HG02840 (cell line): ENCODE measurements around the gene HMG20B.

Experiments
- ATAC-seq: cut with Tn5 transposase; IDR thresholded peaks from one replicate; pipeline ENCODE4 v1.9.1; 2021; ENCODE audit warnings: mild to moderate bottlenecking, moderate library complexity, moderate number of reproducible peaks; ENCODE audit not compliant: unreplicated experiment, low FRiP score

HMG20B gene

GRCh38 chr19:3604987-3605343, 32.2 kb downstream of the HMG20B start:
- ATAC-seq, result no peak

GRCh38 chr19:3605361-3605760, 32.6 kb downstream of the HMG20B start:
- no peak for ATAC-seq

GRCh38 chr19:3605770-3606169, 33.0 kb downstream of the HMG20B start:
- no peak for ATAC-seq

GRCh38 chr19:3606174-3606689, 33.5 kb downstream of the HMG20B start:
- no peak for ATAC-seq

GRCh38 chr19:3606690-3607289, 34.0 kb downstream of the HMG20B start, which contains the start of gene TBXA2R:
Gene TBXA2R, minus strand, starts transcription at chr19:3606875. Its CDS starts 6,241 bp downstream, at chr19:3600634.
- ATAC-seq, result no peak

- no peak for ATAC-seq
Measured at GRCh38 chr19:3607303-3608078, 34.7 kb downstream of the HMG20B start.

- ATAC-seq, result no peak
Measured at GRCh38 chr19:3608079-3608641, 35.4 kb downstream of the HMG20B start.

- no peak for ATAC-seq
Measured at GRCh38 chr19:3608750-3609322, 36.1 kb downstream of the HMG20B start.

GRCh38 chr19:3609779-3610719, 37.3 kb downstream of the HMG20B start:
- ATAC-seq, result no peak

GRCh38 chr19:3610745-3611717, 38.3 kb downstream of the HMG20B start:
- no peak for ATAC-seq

- no peak for ATAC-seq
Measured at GRCh38 chr19:3611841-3612240, 39.1 kb downstream of the HMG20B start.

- no peak for ATAC-seq
Measured at GRCh38 chr19:3612330-3612729, 39.6 kb downstream of the HMG20B start.

- no peak for ATAC-seq
Measured at GRCh38 chr19:3612901-3613741, 40.4 kb downstream of the HMG20B start.

GRCh38 chr19:3613818-3614661, 41.3 kb downstream of the HMG20B start:
- no peak for ATAC-seq

- ATAC-seq, result no peak
Measured at GRCh38 chr19:3614858-3615505, 42.2 kb downstream of the HMG20B start.

- no peak for ATAC-seq
Measured at GRCh38 chr19:3615524-3616135, 42.9 kb downstream of the HMG20B start.
